Esophagus squamous epithelium (tissue), 5 donors: Measurements from ENCODE around the gene CDH2. TPM values are rescaled to one million over a fixed set of nuclear protein-coding genes. Genes with fewer than 3 reads are reported as not detected.

Source experiments
- DNase-seq: peaks from one replicate; lab custom pipeline; 2025; lab: John Stamatoyannopoulos, UW
- H3K27ac ChIP-seq, 4 donors: fragments of 200-600 bp; sonication (generic); one replicate each; pipeline ENCODE4 v1.5.1; 2016 to 2019; ENCODE audit warnings: mild to moderate bottlenecking in 1 of 4
- H3K27me3 ChIP-seq, 4 donors: fragments of 200-600 bp; sonication (generic); 1 replicate in 3 of 4; 2 replicates in 1 of 4; pipeline versions ENCODE4 v1.5.1 to v1.6.0; 2017 to 2021; ENCODE audit warnings: antibody characterized with exemption in 1 of 4
- H3K36me3 ChIP-seq, 3 donors: fragments of 200-600 bp; sonication (generic); one replicate each; pipeline ENCODE4 v1.5.1; 2016 to 2019
- H3K4me1 ChIP-seq, 3 donors: fragments of 200-600 bp; sonication (generic); one replicate each; pipeline ENCODE4 v1.5.1; 2017 to 2019
- H3K4me3 ChIP-seq, 4 donors: fragments of 200-600 bp; sonication (generic); 1 replicate in 3 of 4; 2 replicates in 1 of 4; pipeline ENCODE4 v1.5.1; 2016 to 2019; ENCODE audit warnings: mild to moderate bottlenecking in 2 of 4, moderate library complexity in 1 of 4
- H3K9me3 ChIP-seq, 3 donors: fragments of 200-600 bp; sonication (generic); one replicate each; pipeline ENCODE4 v1.5.1; 2016 to 2019
- POLR2A ChIP-seq, 4 donors: fragments of 450-650 bp; IDR thresholded peaks; one replicate each; pipeline ENCODE4 v1.6.1; 2017; ENCODE audit warnings: antibody characterized with exemption in 4 of 4, mild to moderate bottlenecking in 4 of 4, moderate library complexity in 3 of 4
- WGBS, 2 donors: methylation state at CpG; one replicate each; pipeline ENCODE4 v1.1.5; 2018; 5-methylcytosine and 5-hydroxymethylcytosine counted together
- intact Hi-C: fragments of 100-400 bp; cut with DNase I; formaldehyde crosslinking; loops from one replicate; pipeline ENCODE4 v1.15.0; 2022
- total RNA-seq, 4 donors: library from RNA; depleted of rRNA; stranded (reverse); fragments of >200 nt; gene quantifications; one replicate each; pipeline ENCODE4 v1.1.0, GENCODE V29; 2016
- TF ChIP-seq, protein P1 (sequence below), 6 experiments: fragments of 450-650 bp in 4 of 6; fragments of 200-600 bp in 2 of 6; sonication (generic) in 2 of 6; IDR thresholded peaks; one replicate each; pipeline ENCODE4 v1.5.1; 2016 to 2019; ENCODE audit warnings: antibody characterized with exemption in 6 of 6, mild to moderate bottlenecking in 4 of 6, moderate library complexity in 4 of 6
- donor health status: DM: yes; HTN: yes; CAD: no.

CDH2 gene
- total RNA-seq, 4 donors from 2014 or later, result 0.11 to 0.88 (median 0.28) TPM

DNA sequence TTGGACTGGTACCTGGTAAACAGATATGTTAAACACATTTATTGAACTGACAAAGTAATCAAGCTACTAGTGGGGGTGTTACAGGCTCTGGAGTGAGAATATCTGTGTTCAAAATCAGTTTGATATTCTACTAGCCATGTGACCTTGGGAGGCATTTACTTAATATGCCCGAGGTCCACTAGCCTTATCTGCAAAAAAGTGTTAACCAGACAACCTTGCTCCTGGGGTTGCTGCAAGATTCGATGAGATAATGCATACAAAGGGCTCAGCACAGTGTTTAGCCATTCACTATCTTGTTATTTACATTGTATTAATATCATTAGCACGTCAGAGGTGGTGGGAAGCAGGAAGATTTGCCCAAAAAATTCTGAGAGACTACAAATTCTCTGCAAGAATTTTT lies 103.3 kb downstream of the CDH2 start:
- Histone ChIP-seq H3K9me3 (no peaks in the 10 kb centered on the region), H3K36me3 (no peaks in the 10 kb centered on the region), H3K4me1 (no peaks in the 10 kb centered on the region), H3K27ac (no peak overlapping the region), H3K4me3 (no peak overlapping the region), H3K27me3 (no peaks in the 10 kb centered on the region)
- WGBS, 2 donors, result 26 to 29% methylated on average over 3 of the region's 3 CpGs
- DNase-seq, result no peak
- TF ChIP-seq POLR2A (IDR thresholded peaks at IDR 0.05), result no peak
- TF ChIP-seq, protein P1, sequence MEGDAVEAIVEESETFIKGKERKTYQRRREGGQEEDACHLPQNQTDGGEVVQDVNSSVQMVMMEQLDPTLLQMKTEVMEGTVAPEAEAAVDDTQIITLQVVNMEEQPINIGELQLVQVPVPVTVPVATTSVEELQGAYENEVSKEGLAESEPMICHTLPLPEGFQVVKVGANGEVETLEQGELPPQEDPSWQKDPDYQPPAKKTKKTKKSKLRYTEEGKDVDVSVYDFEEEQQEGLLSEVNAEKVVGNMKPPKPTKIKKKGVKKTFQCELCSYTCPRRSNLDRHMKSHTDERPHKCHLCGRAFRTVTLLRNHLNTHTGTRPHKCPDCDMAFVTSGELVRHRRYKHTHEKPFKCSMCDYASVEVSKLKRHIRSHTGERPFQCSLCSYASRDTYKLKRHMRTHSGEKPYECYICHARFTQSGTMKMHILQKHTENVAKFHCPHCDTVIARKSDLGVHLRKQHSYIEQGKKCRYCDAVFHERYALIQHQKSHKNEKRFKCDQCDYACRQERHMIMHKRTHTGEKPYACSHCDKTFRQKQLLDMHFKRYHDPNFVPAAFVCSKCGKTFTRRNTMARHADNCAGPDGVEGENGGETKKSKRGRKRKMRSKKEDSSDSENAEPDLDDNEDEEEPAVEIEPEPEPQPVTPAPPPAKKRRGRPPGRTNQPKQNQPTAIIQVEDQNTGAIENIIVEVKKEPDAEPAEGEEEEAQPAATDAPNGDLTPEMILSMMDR (IDR thresholded peaks at IDR 0.05), result no peak
- intact Hi-C loops, result no loop called here

- intact Hi-C loops, result no loop called here
- Histone ChIP-seq H3K36me3 (no peaks in the 10 kb centered on the region), H3K27ac (no peak overlapping the region), H3K9me3 (no peaks in the 10 kb centered on the region), H3K27me3 (no peaks in the 10 kb centered on the region), H3K4me3 (no peak overlapping the region), H3K4me1 (no peaks in the 10 kb centered on the region)
- WGBS, 2 donors, result 60 to 62% methylated on average over 5 of the region's 5 CpGs
- TF ChIP-seq POLR2A (IDR thresholded peaks at IDR 0.05), result no peak
- TF ChIP-seq, protein P1 (IDR thresholded peaks at IDR 0.05), result no peak
- DNase-seq, result no peak
Observed at GRCh38 chr18:28071199-28071598, 105.7 kb downstream of the CDH2 start.

DNA sequence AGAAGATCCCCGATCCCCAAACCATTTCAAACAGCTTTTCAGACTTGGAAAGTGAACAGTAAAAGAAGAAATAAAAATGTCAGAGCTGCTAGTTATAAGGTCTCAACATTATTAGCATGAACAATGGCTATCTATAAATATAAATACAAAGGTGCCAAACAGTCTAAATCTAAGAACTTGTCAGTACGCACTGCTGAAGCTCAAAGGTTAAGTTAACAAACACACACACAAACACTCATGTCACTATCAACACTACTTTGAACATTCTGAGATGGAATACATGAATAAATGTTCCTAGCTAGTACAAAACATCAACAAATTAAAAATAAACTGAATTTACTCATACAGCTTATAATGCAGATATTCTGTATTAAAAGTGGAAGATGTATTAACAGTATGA lies 108.7 kb downstream of the CDH2 start:
- TF ChIP-seq POLR2A (IDR thresholded peaks at IDR 0.05), result no peak
- Histone ChIP-seq H3K27me3 (no peaks in the 10 kb centered on the region), H3K27ac (no peak overlapping the region), H3K4me1 (no peaks in the 10 kb centered on the region), H3K9me3 (no peaks in the 10 kb centered on the region), H3K4me3 (no peak overlapping the region), H3K36me3 (no peaks in the 10 kb centered on the region)
- 76 to 80% methylated on average over 2 of the region's 2 CpGs for WGBS, 2 donors
- no peak for DNase-seq
- intact Hi-C loops, result no loop called here

DNA sequence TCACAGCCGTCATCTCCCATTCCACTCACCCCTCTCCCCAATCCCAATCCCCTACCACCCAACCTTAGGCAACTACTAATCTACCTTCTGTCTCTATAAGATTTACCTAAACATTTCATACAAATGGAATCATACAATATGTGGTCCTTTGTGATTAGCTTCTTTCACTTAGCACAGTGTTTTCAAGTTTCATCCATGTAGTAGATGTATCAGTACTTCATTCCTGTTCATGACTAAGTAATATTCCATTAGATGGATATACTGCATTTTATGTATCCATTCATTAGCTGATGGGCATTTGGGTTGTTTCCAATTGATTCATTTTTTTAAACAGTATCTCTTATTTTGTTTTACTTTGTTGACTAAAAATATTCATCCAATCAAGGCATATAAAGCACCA lies 109.6 kb downstream of the CDH2 start:
- no peak for TF ChIP-seq POLR2A (IDR thresholded peaks at IDR 0.05)
- TF ChIP-seq, protein P1 (IDR thresholded peaks at IDR 0.05), result no peak
- no peak overlapping the region for H3K4me3 ChIP-seq
- H3K9me3 ChIP-seq, result no peaks in the 10 kb centered on the region
- H3K4me1 ChIP-seq, result no peaks in the 10 kb centered on the region
- intact Hi-C loops, result no loop called here
- no peak overlapping the region for H3K27ac ChIP-seq
- no peaks in the 10 kb centered on the region for H3K36me3 ChIP-seq
- DNase-seq, result no peak
- 0 to 94% methylated on average over 1 of the region's 1 CpG for WGBS, 2 donors
- no peaks in the 10 kb centered on the region for H3K27me3 ChIP-seq

- no peak for TF ChIP-seq POLR2A (IDR thresholded peaks at IDR 0.05)
- TF ChIP-seq, protein P1 (IDR thresholded peaks at IDR 0.05), result no peak
- Histone ChIP-seq H3K36me3 (no peaks in the 10 kb centered on the region), H3K4me1 (no peaks in the 10 kb centered on the region), H3K4me3 (no peak overlapping the region), H3K27me3 (no peaks in the 10 kb centered on the region), H3K9me3 (no peaks in the 10 kb centered on the region), H3K27ac (no peak overlapping the region)
- intact Hi-C loops, result no loop called here
- 73 to 80% methylated on average over 3 of the region's 3 CpGs for WGBS, 2 donors
- DNase-seq, result no peak
Observed at GRCh38 chr18:28065793-28066186, 111.1 kb downstream of the CDH2 start.
